ENCODE measurements around the gene IL17C.

DNA sequence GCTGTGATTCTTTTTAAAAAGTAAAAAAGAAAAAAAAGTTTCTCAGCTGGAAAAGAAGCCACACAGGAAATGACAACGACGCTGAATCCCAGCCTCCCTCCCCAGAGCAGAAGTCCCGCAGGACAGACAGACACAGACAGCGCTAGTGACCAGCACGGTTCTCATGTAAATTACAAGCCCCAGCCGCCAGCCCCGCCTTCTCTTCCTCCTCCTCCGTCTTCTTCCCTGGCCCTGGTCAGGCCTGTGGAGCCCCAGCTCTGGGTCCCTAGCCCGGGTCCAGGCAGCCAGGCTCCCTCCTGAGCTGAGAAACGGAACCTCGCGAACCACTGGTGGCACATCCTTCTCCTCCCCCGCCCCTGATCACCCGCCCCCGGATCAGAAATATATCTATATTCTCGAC lies 7.0 kb upstream of the IL17C start:
- TF ChIP-seq RFX5 (IDR thresholded peaks at IDR 0.05; ENCODE audit: low read length) (no peak), MXI1 (IDR thresholded peaks at IDR 0.05; ENCODE audit: low read depth, low read length) (no peak), RCOR1 (IDR thresholded peaks at IDR 0.05; ENCODE audit: low read length) (no peak), ELF1 (IDR thresholded peaks at IDR 0.05) (no peak), RXRA (IDR thresholded peaks at IDR 0.05; ENCODE audit: borderline replicate concordance, low read depth) (no peak), POLR2AphosphoS5 (IDR thresholded peaks at IDR 0.05; ENCODE audit: low read depth, low read length) (no peak), MEF2A (IDR thresholded peaks at IDR 0.05; ENCODE audit: borderline replicate concordance, low read depth) (no peak), SMC3 (IDR thresholded peaks at IDR 0.05; ENCODE audit: low read depth, low read length) (no peak), RAD21 (IDR thresholded peaks at IDR 0.05; ENCODE audit: low read length) (no peak), NRF1 (IDR thresholded peaks at IDR 0.05; ENCODE audit: low read depth, low read length) (no peak)
- TF ChIP-seq, protein P1, sequence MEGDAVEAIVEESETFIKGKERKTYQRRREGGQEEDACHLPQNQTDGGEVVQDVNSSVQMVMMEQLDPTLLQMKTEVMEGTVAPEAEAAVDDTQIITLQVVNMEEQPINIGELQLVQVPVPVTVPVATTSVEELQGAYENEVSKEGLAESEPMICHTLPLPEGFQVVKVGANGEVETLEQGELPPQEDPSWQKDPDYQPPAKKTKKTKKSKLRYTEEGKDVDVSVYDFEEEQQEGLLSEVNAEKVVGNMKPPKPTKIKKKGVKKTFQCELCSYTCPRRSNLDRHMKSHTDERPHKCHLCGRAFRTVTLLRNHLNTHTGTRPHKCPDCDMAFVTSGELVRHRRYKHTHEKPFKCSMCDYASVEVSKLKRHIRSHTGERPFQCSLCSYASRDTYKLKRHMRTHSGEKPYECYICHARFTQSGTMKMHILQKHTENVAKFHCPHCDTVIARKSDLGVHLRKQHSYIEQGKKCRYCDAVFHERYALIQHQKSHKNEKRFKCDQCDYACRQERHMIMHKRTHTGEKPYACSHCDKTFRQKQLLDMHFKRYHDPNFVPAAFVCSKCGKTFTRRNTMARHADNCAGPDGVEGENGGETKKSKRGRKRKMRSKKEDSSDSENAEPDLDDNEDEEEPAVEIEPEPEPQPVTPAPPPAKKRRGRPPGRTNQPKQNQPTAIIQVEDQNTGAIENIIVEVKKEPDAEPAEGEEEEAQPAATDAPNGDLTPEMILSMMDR (IDR thresholded peaks at IDR 0.05): no peak
- TF ChIP-seq, protein P2, sequence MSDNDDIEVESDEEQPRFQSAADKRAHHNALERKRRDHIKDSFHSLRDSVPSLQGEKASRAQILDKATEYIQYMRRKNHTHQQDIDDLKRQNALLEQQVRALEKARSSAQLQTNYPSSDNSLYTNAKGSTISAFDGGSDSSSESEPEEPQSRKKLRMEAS (IDR thresholded peaks at IDR 0.05; ENCODE audit: low read depth): no peak

Measured in SK-N-SH (cell line).